Smooth muscle cell (in vitro differentiated cells): ENCODE measurements around the gene NCOA1. TPM values are rescaled to one million over a fixed set of nuclear protein-coding genes. Genes with fewer than 3 reads are reported as not detected.

Source experiments
- DNase-seq: peaks from one replicate; lab custom pipeline; 2025; ENCODE audit not compliant: unreplicated experiment; lab: John Stamatoyannopoulos, UW
- H2AFZ ChIP-seq: fragments of 200-600 bp; sonication (generic); 2 replicates; pipeline ENCODE4 v1.6.0; 2016; ENCODE audit warnings: antibody characterized with exemption, low read depth, mild to moderate bottlenecking
- H3F3A ChIP-seq: fragments of 200-600 bp; sonication (generic); 2 replicates; pipeline ENCODE4 v1.6.0; 2017; ENCODE audit warnings: antibody characterized with exemption, low read depth
- H3K27ac ChIP-seq: fragments of 200-600 bp; sonication (generic); 2 replicates; pipeline ENCODE4 v1.5.1; 2016; ENCODE audit warnings: low read depth, mild to moderate bottlenecking
- H3K27me3 ChIP-seq: fragments of 200-600 bp; sonication (generic); 2 replicates; pipeline ENCODE4 v1.6.1; 2016; ENCODE audit warnings: low read depth, mild to moderate bottlenecking
- H3K36me3 ChIP-seq: fragments of 200-600 bp; sonication (generic); 2 replicates; pipeline ENCODE4 v1.5.1; 2016; ENCODE audit warnings: low read depth
- H3K4me1 ChIP-seq: fragments of 200-600 bp; sonication (generic); 2 replicates; pipeline ENCODE4 v1.5.1; 2016; ENCODE audit warnings: low read depth
- H3K4me2 ChIP-seq: fragments of 200-600 bp; sonication (generic); 2 replicates; pipeline ENCODE4 v1.6.0; 2016; ENCODE audit warnings: mild to moderate bottlenecking
- H3K4me3 ChIP-seq: fragments of 200-600 bp; sonication (generic); 2 replicates; pipeline ENCODE4 v1.5.1; 2016; ENCODE audit warnings: mild to moderate bottlenecking
- H3K79me2 ChIP-seq: fragments of 200-600 bp; sonication (generic); 2 replicates; pipeline ENCODE4 v1.6.0; 2016; ENCODE audit warnings: low read depth, mild to moderate bottlenecking
- H3K9ac ChIP-seq: fragments of 200-600 bp; sonication (generic); 2 replicates; pipeline ENCODE4 v1.6.0; 2016; ENCODE audit warnings: low read depth
- H3K9me3 ChIP-seq: fragments of 200-600 bp; sonication (generic); replicated peaks from 2 replicates; pipeline ENCODE4 v1.5.1; 2016; ENCODE audit warnings: low read depth
- H4K20me1 ChIP-seq: fragments of 200-600 bp; sonication (generic); 2 replicates; pipeline ENCODE4 v1.6.0; 2016; ENCODE audit warnings: low read depth
- CTCF ChIP-seq: fragments of 200-600 bp; sonication (generic); IDR thresholded peaks from 2 replicates; pipeline ENCODE4 v1.5.1; 2017; ENCODE audit warnings: borderline replicate concordance, mild to moderate bottlenecking, antibody characterized with exemption; ENCODE audit not compliant: insufficient read depth, poor library complexity, severe bottlenecking
- WGBS: methylation state at CpG from one replicate; pipeline ENCODE4 v1.1.7; 2016; ENCODE audit warnings: low lambda C conversion rate; 5-methylcytosine and 5-hydroxymethylcytosine counted together
- polyA plus RNA-seq: library from polyadenylated mRNA; unstranded; fragments of >200 nt; fragmentation: Nextera tagmentation; extraction: Ambion mirVana; gene quantifications from 2 replicates; pipeline ENCODE4 v1.2.1, GENCODE V29; 2016
- total RNA-seq: library from RNA; depleted of rRNA; stranded (reverse); fragments of >200 nt; gene quantifications from 2 replicates; pipeline ENCODE4 v1.2.3, GENCODE V29; 2014

The NCOA1 gene
- total and polyA plus RNA-seq, 2 experiments from 2014 or later, result 8.5 to 21.0 TPM

- Histone ChIP-seq H3K4me2 (no peak overlapping the region), H3K27me3 (no peaks in the 10 kb centered on the region), H3K4me1 (peaks cover 9% of the 10 kb centered on the region)
These were observed 221.2 kb downstream of the NCOA1 start for GRCh38 chr2:24712296-24712695.

GRCh38 chr2:24717263-24717951 lies 226.4 kb downstream of the NCOA1 start:
- 98% methylated on average over 2 of the region's 2 CpGs for WGBS
- no peak for DNase-seq
- Histone ChIP-seq H2AFZ (no peak overlapping the region), H3K36me3 (peaks cover 6% of the 10 kb centered on the region), H3K9ac (no peak overlapping the region), H3K4me1 (peaks cover 10% of the 10 kb centered on the region), H3K27me3 (no peaks in the 10 kb centered on the region), H3K79me2 (no peaks in the 10 kb centered on the region), H3K4me2 (no peak overlapping the region), H3K4me3 (no peak overlapping the region), H4K20me1 (no peaks in the 10 kb centered on the region), H3F3A (no peaks in the 10 kb centered on the region), H3K9me3 (no peaks in the 10 kb centered on the region), H3K27ac (no peak overlapping the region)
- TF ChIP-seq CTCF, result no peak

More at GRCh38 chr2:24712296-24712695, 221.2 kb downstream of the NCOA1 start:
- Histone ChIP-seq H3K9ac (no peak overlapping the region), H2AFZ (no peak overlapping the region), H3K36me3 (peaks cover 9% of the 10 kb centered on the region), H3K79me2 (no peaks in the 10 kb centered on the region), H3K4me3 (no peak overlapping the region), H3F3A (peaks cover 8% of the 10 kb centered on the region), H3K9me3 (no peaks in the 10 kb centered on the region), H3K27ac (no peak overlapping the region), H4K20me1 (no peaks in the 10 kb centered on the region)
- DNase-seq, result no peak
- WGBS, result 86% methylated on average over 1 of the region's 1 CpG
- TF ChIP-seq CTCF, result no peak

- H3K36me3 ChIP-seq, result peaks cover 6% of the 10 kb centered on the region
- WGBS, result 90% methylated on average over 3 of the region's 3 CpGs
- no peaks in the 10 kb centered on the region for H4K20me1 ChIP-seq
- no peaks in the 10 kb centered on the region for H3F3A ChIP-seq
- H3K9ac ChIP-seq, result no peak overlapping the region
- H3K27me3 ChIP-seq, result no peaks in the 10 kb centered on the region
- no peak overlapping the region for H3K4me3 ChIP-seq
- H3K9me3 ChIP-seq, result no peaks in the 10 kb centered on the region
- no peak for DNase-seq
- H2AFZ ChIP-seq, result no peak overlapping the region
- H3K27ac ChIP-seq, result no peak overlapping the region
- H3K4me2 ChIP-seq, result no peak overlapping the region
- no peaks in the 10 kb centered on the region for H3K79me2 ChIP-seq
- H3K4me1 ChIP-seq, result peaks cover 12% of the 10 kb centered on the region
- TF ChIP-seq CTCF, result no peak
These were observed 229.3 kb downstream of the NCOA1 start for GRCh38 chr2:24720310-24720709.

- Histone ChIP-seq H4K20me1 (no peaks in the 10 kb centered on the region), H3K27me3 (no peaks in the 10 kb centered on the region), H3K4me2 (no peak overlapping the region), H3K4me1 (peaks cover 12% of the 10 kb centered on the region), H3K79me2 (no peaks in the 10 kb centered on the region), H3K36me3 (peaks cover 6% of the 10 kb centered on the region), H2AFZ (no peak overlapping the region), H3K27ac (no peak overlapping the region), H3K4me3 (no peak overlapping the region), H3K9ac (no peak overlapping the region), H3F3A (no peaks in the 10 kb centered on the region), H3K9me3 (no peaks in the 10 kb centered on the region)
- no peak for TF ChIP-seq CTCF
- DNase-seq, result no peak
These were observed 230.4 kb downstream of the NCOA1 start for GRCh38 chr2:24721470-24721869.
